NOMO-1 (cell line): ENCODE data around the gene TTLL4.
"Not testable (repeated sequence)": the region's sequence is repeated elsewhere in the genome, so short reads cannot be mapped to it uniquely, and the experiment has no call there.

Source experiments
- DNase-seq, 2 experiments: peaks; one replicate each; lab custom pipeline; 2025; ENCODE audit not compliant: unreplicated experiment in 2 of 2; lab: John Stamatoyannopoulos, UW

TTLL4 gene

GRCh38 chr2:218744615-218745014, 34.0 kb downstream of the TTLL4 start:
- peak in 1 of 2 experiments; percentile 1 for DNase-seq

- DNase-seq = peak; percentile 77 to 88
These were observed 34.5 kb downstream of the TTLL4 start for GRCh38 chr2:218745160-218745558.

- no peak for DNase-seq
These were observed 35.2 kb downstream of the TTLL4 start for GRCh38 chr2:218745559-218746469.

GRCh38 chr2:218746470-218746795, 35.8 kb downstream of the TTLL4 start:
- DNase-seq = no peak

- DNase-seq = no peak
These were observed 36.3 kb downstream of the TTLL4 start for GRCh38 chr2:218746960-218747359.

- DNase-seq = no peak
These were observed 38.3 kb downstream of the TTLL4 start for GRCh38 chr2:218748741-218749441.

- no peak for DNase-seq
These were observed 43.6 kb downstream of the TTLL4 start for GRCh38 chr2:218754201-218754600.

- no peak for DNase-seq
These were observed 44.1 kb downstream of the TTLL4 start for GRCh38 chr2:218754781-218755180.

GRCh38 chr2:218755198-218755566, 44.5 kb downstream of the TTLL4 start:
- DNase-seq = no peak

- DNase-seq = no peak
These were observed 45.2 kb downstream of the TTLL4 start for GRCh38 chr2:218755567-218756404.

GRCh38 chr2:218756599-218757377, 46.2 kb downstream of the TTLL4 start:
- no peak for DNase-seq

GRCh38 chr2:218761795-218762194, 51.2 kb downstream of the TTLL4 start:
- DNase-seq = no peak

GRCh38 chr2:218772759-218773158, 62.1 kb downstream of the TTLL4 start:
- DNase-seq = not testable (repeated sequence)

- DNase-seq = no peak
These were observed 63.2 kb downstream of the TTLL4 start for GRCh38 chr2:218773881-218774280.

GRCh38 chr2:218776488-218776887, 65.9 kb downstream of the TTLL4 start:
- no peak for DNase-seq

GRCh38 chr2:218777276-218777990, 66.8 kb downstream of the TTLL4 start:
- no peak for DNase-seq

- no peak for DNase-seq
These were observed 69.4 kb downstream of the TTLL4 start for GRCh38 chr2:218780046-218780445.

- no peak for DNase-seq
These were observed 70.4 kb downstream of the TTLL4 start for GRCh38 chr2:218780851-218781690.
